NT2/D1 (cell line): ENCODE results near the gene ITSN2.

Experiments used
- SUZ12 ChIP-seq: IDR thresholded peaks from 2 replicates; pipeline ENCODE4 v1.6.1; 2011; ENCODE audit not compliant: insufficient read length, insufficient read depth; ENCODE audit errors: extremely low read depth
- ZNF274 ChIP-seq: IDR thresholded peaks from 2 replicates; pipeline ENCODE4 v1.6.1; 2011; ENCODE audit warnings: mild to moderate bottlenecking, low read depth, low read length

- no peak for TF ChIP-seq ZNF274
- no peak for TF ChIP-seq SUZ12
Observed at GRCh38 chr2:24200799-24201198, 159.5 kb downstream of the ITSN2 start.
